ENCODE measurements around the gene TPTE. TPM values are rescaled to one million over a fixed set of nuclear protein-coding genes. Genes with fewer than 3 reads are reported as not detected.

Gene TPTE
- total RNA-seq (2022; extraction: Qiagen RNA extraction; ENCODE audit: low read depth) = not detected in 5 replicates

GRCh38 chr21:10521091-10521598 is at the start of gene TPTE:
Gene TPTE (plus strand): TSS chr21:10521583. CDS start chr21:10538724, 17,141 bp downstream.

